ENCODE measurements around the gene TRNT1. TPM values are rescaled to one million over a fixed set of nuclear protein-coding genes. Genes with fewer than 3 reads are reported as not detected.

Gene TRNT1
- total RNA-seq, 1 experiment from 2014 or later = 31.0 TPM

DNA sequence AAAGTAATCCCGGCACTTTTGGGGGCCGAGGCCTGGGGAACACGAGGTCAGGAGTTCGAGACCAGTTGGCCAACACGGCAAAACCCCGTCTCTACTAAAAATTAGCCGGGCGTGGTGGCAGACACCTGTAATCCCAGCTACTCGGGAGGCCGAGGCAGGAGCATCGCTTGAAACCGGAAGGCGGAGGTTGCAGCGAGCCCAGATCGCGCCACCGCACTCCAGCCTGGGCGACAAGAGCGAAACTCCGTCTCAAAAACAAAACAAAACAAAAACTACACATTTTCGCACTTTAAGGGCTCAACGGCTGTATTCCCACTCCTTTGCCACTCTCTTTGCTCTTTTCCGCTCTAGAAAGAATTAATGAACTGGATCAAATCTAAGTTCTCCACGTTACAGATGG lies 763 bp upstream of the TRNT1 start:
- peaks cover 24% of the 10 kb centered on the region for H3K36me3 ChIP-seq (ENCODE audit: insufficient read depth, low read length)
- H3K9me2 ChIP-seq (replicated peaks; ENCODE audit: insufficient read depth, low read length) = no peaks in the 10 kb centered on the region
- H3K9me3 ChIP-seq (ENCODE audit: low read length) = no peaks in the 10 kb centered on the region
- no peak for DNase-seq
- peak overlapping the region; percentile 26; the same call in 1 of the 2 replicates for H3K27ac ChIP-seq (ENCODE audit: low read length)
- peak overlapping the region; percentile 92 for H3K4me3 ChIP-seq (ENCODE audit: low read length)
- peaks cover 38% of the 10 kb centered on the region for H3K79me2 ChIP-seq (ENCODE audit: low read length)
- peak overlapping the region; percentile 71 for H2AFZ ChIP-seq (ENCODE audit: low read length)
- H3K4me2 ChIP-seq (ENCODE audit: low read depth, low read length, poor library complexity, severe bottlenecking) = peak overlapping the region; percentile 79
- peaks cover 14% of the 10 kb centered on the region for H3K4me1 ChIP-seq (ENCODE audit: low read length)
- no peaks in the 10 kb centered on the region for H4K20me1 ChIP-seq (ENCODE audit: insufficient read depth, low read depth, low read length)
- no peaks in the 10 kb centered on the region for H3K27me3 ChIP-seq (ENCODE audit: low read length)
- peak overlapping the region; percentile 88 for H3K9ac ChIP-seq (ENCODE audit: low read length)

DNA sequence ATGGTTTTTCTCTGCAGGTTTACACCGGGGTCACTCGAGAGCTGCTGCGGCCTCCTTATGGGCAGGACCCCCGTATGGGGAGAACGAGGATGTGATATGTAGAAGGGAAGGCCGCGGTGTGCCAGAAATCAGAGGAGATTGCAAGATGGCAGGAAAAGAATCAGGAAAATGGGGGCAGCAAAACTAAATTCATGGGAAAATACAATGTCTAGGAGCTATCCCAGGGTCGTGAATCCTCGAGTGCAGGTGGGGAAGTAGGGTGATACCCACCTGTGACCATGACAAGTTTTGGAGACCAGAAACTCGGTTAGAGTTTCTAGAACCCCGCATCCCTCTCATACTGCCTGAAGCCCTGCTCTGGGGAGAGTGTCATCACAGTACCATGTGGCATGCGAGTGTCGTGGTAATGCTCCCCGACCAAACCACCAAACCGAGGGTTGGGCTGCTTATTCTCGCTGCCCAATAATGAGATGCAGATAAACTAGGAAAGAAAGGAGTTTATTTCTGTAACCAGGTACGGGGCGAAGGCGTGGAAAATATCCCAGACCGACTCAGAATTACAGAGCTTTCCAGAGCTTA lies 781 bp downstream of the TRNT1 start:
- peak; percentile 51 for DNase-seq
- H3K9me2 ChIP-seq (replicated peaks; ENCODE audit: insufficient read depth, low read length) = no peaks in the 10 kb centered on the region
- H3K27me3 ChIP-seq (ENCODE audit: low read length) = no peaks in the 10 kb centered on the region
- H3K4me3 ChIP-seq (ENCODE audit: low read length) = peak overlapping the region; percentile 92
- peaks cover 42% of the 10 kb centered on the region for H3K79me2 ChIP-seq (ENCODE audit: low read length)
- peaks cover 28% of the 10 kb centered on the region for H3K36me3 ChIP-seq (ENCODE audit: insufficient read depth, low read length)
- peak overlapping the region; percentile 88 for H3K9ac ChIP-seq (ENCODE audit: low read length)
- H2AFZ ChIP-seq (ENCODE audit: low read length) = peak overlapping the region; percentile 8; the same call in 1 of the 2 replicates
- H3K9me3 ChIP-seq (ENCODE audit: low read length) = no peaks in the 10 kb centered on the region
- H3K27ac ChIP-seq (ENCODE audit: low read length) = peak overlapping the region; percentile 52; the same call in 1 of the 2 replicates
- no peaks in the 10 kb centered on the region for H4K20me1 ChIP-seq (ENCODE audit: insufficient read depth, low read depth, low read length)
- peak overlapping the region; percentile 79 for H3K4me2 ChIP-seq (ENCODE audit: low read depth, low read length, poor library complexity, severe bottlenecking)
- peaks cover 14% of the 10 kb centered on the region for H3K4me1 ChIP-seq (ENCODE audit: low read length)

DNA sequence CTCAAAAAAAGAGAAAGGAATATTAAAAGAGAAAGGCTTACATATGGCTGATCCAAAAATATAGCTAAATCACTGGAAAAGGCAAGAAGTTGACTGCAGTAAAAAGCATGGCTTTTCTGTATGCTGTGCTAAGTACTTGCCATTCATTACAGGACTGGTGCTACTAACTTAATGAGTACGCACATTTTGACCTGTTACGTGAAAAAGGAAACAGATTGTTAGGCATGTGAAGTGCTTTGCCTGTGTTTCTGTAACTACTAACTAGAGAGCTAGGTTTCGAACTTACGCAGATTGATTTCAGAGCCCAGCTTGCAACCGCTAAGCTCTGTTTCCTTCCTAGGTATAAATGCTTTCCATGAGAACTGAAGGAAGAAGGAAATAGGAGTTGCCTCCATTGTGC lies 2.8 kb downstream of the TRNT1 start:
- H3K9ac ChIP-seq (ENCODE audit: low read length) = no peak overlapping the region
- no peak overlapping the region for H3K4me3 ChIP-seq (ENCODE audit: low read length)
- H3K27me3 ChIP-seq (ENCODE audit: low read length) = no peaks in the 10 kb centered on the region
- peaks cover 62% of the 10 kb centered on the region for H3K79me2 ChIP-seq (ENCODE audit: low read length)
- DNase-seq = no peak
- H3K27ac ChIP-seq (ENCODE audit: low read length) = no peak overlapping the region
- H3K36me3 ChIP-seq (ENCODE audit: insufficient read depth, low read length) = peaks cover 38% of the 10 kb centered on the region
- no peak overlapping the region for H3K4me2 ChIP-seq (ENCODE audit: low read depth, low read length, poor library complexity, severe bottlenecking)
- H3K9me3 ChIP-seq (ENCODE audit: low read length) = no peaks in the 10 kb centered on the region
- no peaks in the 10 kb centered on the region for H4K20me1 ChIP-seq (ENCODE audit: insufficient read depth, low read depth, low read length)
- no peaks in the 10 kb centered on the region for H3K9me2 ChIP-seq (replicated peaks; ENCODE audit: insufficient read depth, low read length)
- peaks cover 14% of the 10 kb centered on the region for H3K4me1 ChIP-seq (ENCODE audit: low read length)
- H2AFZ ChIP-seq (ENCODE audit: low read length) = no peak overlapping the region

DNA sequence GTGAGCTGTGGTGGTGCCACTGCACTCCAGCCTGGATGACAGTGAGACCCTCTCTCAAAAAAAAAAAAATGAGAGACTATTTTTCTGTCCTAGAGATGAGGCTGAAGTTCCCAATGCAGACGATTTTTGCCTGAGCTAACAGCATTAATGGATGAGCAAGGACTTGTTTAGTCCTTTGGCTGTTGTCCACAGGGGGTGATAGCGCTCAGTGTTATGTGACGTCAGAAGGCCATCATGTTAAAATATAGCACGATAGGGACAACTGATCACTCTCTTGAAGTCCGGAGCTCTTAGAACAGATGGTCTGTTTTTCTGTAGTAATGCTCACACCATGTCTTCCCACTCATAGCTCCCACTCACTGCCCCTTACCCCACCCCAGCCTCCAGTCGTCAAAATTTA lies 6.8 kb downstream of the TRNT1 start:
- H3K4me2 ChIP-seq (ENCODE audit: low read depth, low read length, poor library complexity, severe bottlenecking) = no peak overlapping the region
- peaks cover 18% of the 10 kb centered on the region for H4K20me1 ChIP-seq (ENCODE audit: insufficient read depth, low read depth, low read length)
- H3K4me3 ChIP-seq (ENCODE audit: low read length) = no peak overlapping the region
- peaks cover 60% of the 10 kb centered on the region for H3K36me3 ChIP-seq (ENCODE audit: insufficient read depth, low read length)
- H2AFZ ChIP-seq (ENCODE audit: low read length) = no peak overlapping the region
- no peaks in the 10 kb centered on the region for H3K9me3 ChIP-seq (ENCODE audit: low read length)
- no peaks in the 10 kb centered on the region for H3K27me3 ChIP-seq (ENCODE audit: low read length)
- DNase-seq = no peak
- no peaks in the 10 kb centered on the region for H3K9me2 ChIP-seq (replicated peaks; ENCODE audit: insufficient read depth, low read length)
- no peak overlapping the region for H3K27ac ChIP-seq (ENCODE audit: low read length)
- H3K79me2 ChIP-seq (ENCODE audit: low read length) = peaks cover 82% of the 10 kb centered on the region
- no peaks in the 10 kb centered on the region for H3K4me1 ChIP-seq (ENCODE audit: low read length)
- no peak overlapping the region for H3K9ac ChIP-seq (ENCODE audit: low read length)

DNA sequence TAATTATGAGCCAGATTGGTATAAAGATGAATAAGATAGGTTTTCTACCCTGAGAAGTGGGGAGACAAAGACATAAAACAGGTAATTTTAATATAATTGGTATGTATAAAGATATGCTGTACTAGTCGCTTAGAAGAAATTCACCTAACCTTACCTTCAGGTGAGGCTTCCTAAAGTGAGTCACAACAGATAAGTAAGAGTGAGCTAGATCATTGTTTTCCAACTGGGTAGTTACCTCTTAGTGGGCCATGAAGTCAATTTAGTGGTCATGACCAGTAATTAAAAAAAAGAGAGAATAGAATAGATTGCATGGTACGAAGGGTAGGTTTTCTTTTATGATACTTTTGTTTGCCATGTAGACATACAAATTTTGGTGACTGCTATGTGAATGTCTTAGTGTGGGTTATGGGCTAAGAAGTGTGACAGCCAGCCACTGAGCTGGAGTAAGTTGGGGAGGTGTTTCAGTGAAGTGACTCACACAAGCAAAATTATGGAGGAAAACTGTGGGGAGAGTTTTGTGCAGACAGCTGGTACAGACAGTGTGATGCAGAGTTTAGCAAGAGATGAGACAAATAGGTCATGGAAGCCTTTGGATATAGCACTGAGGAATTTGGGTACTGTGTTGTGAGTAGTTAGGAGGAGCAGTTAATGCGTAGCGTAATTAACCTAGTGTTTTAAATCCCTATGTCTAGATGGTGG lies 8.2 kb downstream of the TRNT1 start:
- Histone ChIP-seq H4K20me1 (ENCODE audit: insufficient read depth, low read depth, low read length) (peaks cover 18% of the 10 kb centered on the region), H3K4me1 (ENCODE audit: low read length) (no peaks in the 10 kb centered on the region), H3K4me3 (ENCODE audit: low read length) (no peak overlapping the region), H3K4me2 (ENCODE audit: low read depth, low read length, poor library complexity, severe bottlenecking) (no peak overlapping the region), H3K27me3 (ENCODE audit: low read length) (no peaks in the 10 kb centered on the region), H2AFZ (ENCODE audit: low read length) (no peak overlapping the region), H3K9me3 (ENCODE audit: low read length) (no peaks in the 10 kb centered on the region), H3K36me3 (ENCODE audit: insufficient read depth, low read length) (peaks cover 57% of the 10 kb centered on the region), H3K27ac (ENCODE audit: low read length) (no peak overlapping the region), H3K79me2 (ENCODE audit: low read length) (peaks cover 80% of the 10 kb centered on the region), H3K9me2 (replicated peaks; ENCODE audit: insufficient read depth, low read length) (no peaks in the 10 kb centered on the region), H3K9ac (ENCODE audit: low read length) (no peak overlapping the region)
- no peak for DNase-seq

DNA sequence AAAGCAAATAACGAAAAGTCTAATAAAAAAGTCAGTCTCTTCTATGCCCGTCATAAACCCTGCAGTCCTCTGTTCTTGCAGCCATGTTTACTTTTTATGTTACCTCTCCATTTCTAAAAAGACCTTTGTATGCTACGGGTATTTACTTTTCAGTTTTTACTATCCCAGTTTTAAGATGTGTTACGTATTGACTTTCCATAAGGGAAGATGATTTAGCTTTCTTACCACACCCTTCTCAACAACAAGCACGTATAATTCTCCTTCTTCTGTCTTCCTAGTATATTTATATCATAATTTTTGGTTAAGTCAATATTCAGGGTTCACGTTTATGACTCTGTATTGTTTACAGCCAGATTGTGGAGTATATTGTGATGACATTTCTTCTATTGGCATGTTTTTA lies 10.8 kb downstream of the TRNT1 start:
- peaks cover 68% of the 10 kb centered on the region; the same call in 1 of the 2 replicates for H3K36me3 ChIP-seq (ENCODE audit: insufficient read depth, low read length)
- H3K27me3 ChIP-seq (ENCODE audit: low read length) = no peaks in the 10 kb centered on the region
- H4K20me1 ChIP-seq (ENCODE audit: insufficient read depth, low read depth, low read length) = peaks cover 21% of the 10 kb centered on the region
- no peaks in the 10 kb centered on the region for H3K9me3 ChIP-seq (ENCODE audit: low read length)
- no peak overlapping the region for H3K4me3 ChIP-seq (ENCODE audit: low read length)
- no peak for DNase-seq
- H3K4me2 ChIP-seq (ENCODE audit: low read depth, low read length, poor library complexity, severe bottlenecking) = no peak overlapping the region
- H2AFZ ChIP-seq (ENCODE audit: low read length) = no peak overlapping the region
- H3K4me1 ChIP-seq (ENCODE audit: low read length) = no peaks in the 10 kb centered on the region
- H3K9ac ChIP-seq (ENCODE audit: low read length) = no peak overlapping the region
- peaks cover 81% of the 10 kb centered on the region for H3K79me2 ChIP-seq (ENCODE audit: low read length)
- no peak overlapping the region for H3K27ac ChIP-seq (ENCODE audit: low read length)
- no peaks in the 10 kb centered on the region for H3K9me2 ChIP-seq (replicated peaks; ENCODE audit: insufficient read depth, low read length)

DNA sequence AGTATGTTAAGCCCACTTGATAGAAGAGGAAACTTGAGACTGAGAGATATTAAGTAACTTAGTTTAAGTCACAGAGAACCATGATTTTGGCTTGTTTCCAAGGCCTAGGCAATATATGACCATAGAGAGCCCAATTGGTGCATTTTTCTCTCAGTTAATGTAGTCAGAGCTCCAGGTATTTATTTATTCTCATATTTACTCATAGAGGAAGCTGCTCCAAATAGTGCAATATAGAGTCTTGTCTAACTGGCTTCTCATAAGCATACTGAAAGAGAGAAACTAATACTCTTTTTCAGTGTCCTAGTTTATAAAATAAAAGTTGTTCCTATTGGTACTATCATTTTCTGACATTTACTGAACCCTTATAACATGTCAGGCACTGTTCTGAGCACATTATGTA lies 15.2 kb downstream of the TRNT1 start:
- no peak for DNase-seq
- H3K9me2 ChIP-seq (replicated peaks; ENCODE audit: insufficient read depth, low read length) = no peaks in the 10 kb centered on the region
- peaks cover 47% of the 10 kb centered on the region for H3K79me2 ChIP-seq (ENCODE audit: low read length)
- no peak overlapping the region for H3K27ac ChIP-seq (ENCODE audit: low read length)
- H3K4me2 ChIP-seq (ENCODE audit: low read depth, low read length, poor library complexity, severe bottlenecking) = no peak overlapping the region
- no peak overlapping the region for H3K9ac ChIP-seq (ENCODE audit: low read length)
- no peaks in the 10 kb centered on the region for H3K27me3 ChIP-seq (ENCODE audit: low read length)
- no peak overlapping the region for H2AFZ ChIP-seq (ENCODE audit: low read length)
- no peaks in the 10 kb centered on the region for H3K4me1 ChIP-seq (ENCODE audit: low read length)
- H4K20me1 ChIP-seq (ENCODE audit: insufficient read depth, low read depth, low read length) = 0 out of 2 replicates have a peak, but pooled peaks cover 16% of the 10 kb centered on the region
- H3K4me3 ChIP-seq (ENCODE audit: low read length) = no peak overlapping the region
- no peaks in the 10 kb centered on the region for H3K9me3 ChIP-seq (ENCODE audit: low read length)
- H3K36me3 ChIP-seq (ENCODE audit: insufficient read depth, low read length) = peaks cover 90% of the 10 kb centered on the region; the same call in 1 of the 2 replicates

DNA sequence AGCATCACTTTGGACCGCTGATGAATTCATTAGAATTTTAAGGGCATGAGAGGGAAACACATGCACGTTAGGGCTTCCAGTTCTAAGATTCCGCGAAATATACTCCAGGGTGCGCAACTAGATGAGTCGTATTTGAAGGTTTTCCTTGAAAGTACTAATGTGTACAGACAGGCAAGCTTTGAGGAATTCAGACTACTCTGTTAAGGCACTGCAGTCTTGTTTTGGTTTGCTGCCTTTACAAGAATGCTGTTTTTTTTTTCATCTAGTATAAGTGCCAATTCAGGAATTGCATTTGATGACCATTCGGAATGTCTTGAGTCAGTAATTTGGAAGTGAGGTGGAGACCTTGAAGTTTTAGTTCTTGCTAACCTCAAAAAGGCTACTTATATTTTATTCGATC lies 19.1 kb downstream of the TRNT1 start:
- no peak overlapping the region for H3K4me3 ChIP-seq (ENCODE audit: low read length)
- H3K36me3 ChIP-seq (ENCODE audit: insufficient read depth, low read length) = peaks cover 90% of the 10 kb centered on the region
- H3K4me1 ChIP-seq (ENCODE audit: low read length) = no peaks in the 10 kb centered on the region
- no peak overlapping the region for H3K27ac ChIP-seq (ENCODE audit: low read length)
- no peaks in the 10 kb centered on the region for H3K9me3 ChIP-seq (ENCODE audit: low read length)
- H3K9me2 ChIP-seq (replicated peaks; ENCODE audit: insufficient read depth, low read length) = no peaks in the 10 kb centered on the region
- H3K4me2 ChIP-seq (ENCODE audit: low read depth, low read length, poor library complexity, severe bottlenecking) = no peak overlapping the region
- H2AFZ ChIP-seq (ENCODE audit: low read length) = no peak overlapping the region
- no peak for DNase-seq
- 0 out of 2 replicates have a peak, but pooled peaks cover 12% of the 10 kb centered on the region for H4K20me1 ChIP-seq (ENCODE audit: insufficient read depth, low read depth, low read length)
- H3K27me3 ChIP-seq (ENCODE audit: low read length) = no peaks in the 10 kb centered on the region
- no peak overlapping the region for H3K9ac ChIP-seq (ENCODE audit: low read length)
- H3K79me2 ChIP-seq (ENCODE audit: low read length) = peaks cover 28% of the 10 kb centered on the region
